DOHH2 (cell line): ENCODE data around the gene ABCD4.
A peak's percentile ranks its signal among the peaks of the same experiment; 100 is the strongest.

Experiments
- H3F3A ChIP-seq: fragments of 200-600 bp; sonication (generic), shearing (Covaris generic); 2 replicates; pipeline ENCODE4 v1.6.0; 2016; ENCODE audit warnings: antibody characterized with exemption, mild to moderate bottlenecking; ENCODE audit not compliant: control insufficient read depth, insufficient read depth
- H3K27ac ChIP-seq: fragments of 200-600 bp; sonication (generic); 2 replicates; pipeline ENCODE4 v1.5.1; 2014; ENCODE audit warnings: low read depth, mild to moderate bottlenecking, low read length, moderate library complexity
- H3K27me3 ChIP-seq: fragments of 200-600 bp; sonication (generic); 2 replicates; pipeline ENCODE4 v1.6.1; 2014; ENCODE audit warnings: mild to moderate bottlenecking, low read length, mixed read lengths; ENCODE audit not compliant: control insufficient read depth
- H3K36me3 ChIP-seq: fragments of 200-600 bp; sonication (generic); 2 replicates; pipeline ENCODE4 v1.6.1; 2014; ENCODE audit warnings: mild to moderate bottlenecking, low read length, moderate library complexity, mixed read lengths; ENCODE audit not compliant: control insufficient read depth
- H3K4me1 ChIP-seq: fragments of 200-600 bp; sonication (generic); 2 replicates; pipeline ENCODE4 v1.6.1; 2014; ENCODE audit warnings: mild to moderate bottlenecking, low read length, mixed read lengths; ENCODE audit not compliant: control insufficient read depth
- H3K4me2 ChIP-seq: fragments of 200-600 bp; sonication (generic); 2 replicates; pipeline ENCODE4 v1.6.0; 2014; ENCODE audit warnings: mild to moderate bottlenecking, low read length, moderate library complexity
- H3K4me3 ChIP-seq: fragments of 200-600 bp; sonication (generic); 2 replicates; pipeline ENCODE4 v1.5.1; 2014; ENCODE audit warnings: mild to moderate bottlenecking, low read length, mixed read lengths
- H3K79me2 ChIP-seq: fragments of 200-600 bp; sonication (generic); 2 replicates; pipeline ENCODE4 v1.6.1; 2014; ENCODE audit warnings: mild to moderate bottlenecking, low read length, mixed read lengths; ENCODE audit not compliant: control insufficient read depth
- H3K9me2 ChIP-seq: fragments of 200-600 bp; sonication (generic); replicated peaks from 2 replicates; pipeline ENCODE4 v1.6.1; 2014; ENCODE audit warnings: mild to moderate bottlenecking, low read length, mixed read lengths; ENCODE audit not compliant: control insufficient read depth
- H3K9me3 ChIP-seq: fragments of 200-600 bp; sonication (generic); 2 replicates; pipeline ENCODE4 v1.6.1; 2014; ENCODE audit warnings: antibody characterized with exemption, low read length, mixed read lengths; ENCODE audit not compliant: control insufficient read depth, insufficient read depth
- H4K20me1 ChIP-seq: fragments of 200-600 bp; sonication (generic); 2 replicates; pipeline ENCODE4 v1.6.0; 2014; ENCODE audit warnings: low read depth, mild to moderate bottlenecking, antibody characterized with exemption, low read length, moderate library complexity; ENCODE audit not compliant: control insufficient read depth, insufficient read depth
- EZH2phosphoT487 ChIP-seq: fragments of 200-600 bp; sonication (generic); IDR thresholded peaks from 2 replicates; pipeline ENCODE4 v1.6.1; 2017; ENCODE audit warnings: borderline replicate concordance, mild to moderate bottlenecking, antibody characterized with exemption, low read length, moderate library complexity, mixed read lengths
- TF ChIP-seq, protein P1 (sequence below): fragments of 200-600 bp; sonication (generic); IDR thresholded peaks from one replicate; pipeline ENCODE4 v1.5.1; 2014; ENCODE audit warnings: antibody characterized with exemption, mild to moderate bottlenecking, low read depth, low read length; ENCODE audit not compliant: poor library complexity, severe bottlenecking

Gene ABCD4

DNA sequence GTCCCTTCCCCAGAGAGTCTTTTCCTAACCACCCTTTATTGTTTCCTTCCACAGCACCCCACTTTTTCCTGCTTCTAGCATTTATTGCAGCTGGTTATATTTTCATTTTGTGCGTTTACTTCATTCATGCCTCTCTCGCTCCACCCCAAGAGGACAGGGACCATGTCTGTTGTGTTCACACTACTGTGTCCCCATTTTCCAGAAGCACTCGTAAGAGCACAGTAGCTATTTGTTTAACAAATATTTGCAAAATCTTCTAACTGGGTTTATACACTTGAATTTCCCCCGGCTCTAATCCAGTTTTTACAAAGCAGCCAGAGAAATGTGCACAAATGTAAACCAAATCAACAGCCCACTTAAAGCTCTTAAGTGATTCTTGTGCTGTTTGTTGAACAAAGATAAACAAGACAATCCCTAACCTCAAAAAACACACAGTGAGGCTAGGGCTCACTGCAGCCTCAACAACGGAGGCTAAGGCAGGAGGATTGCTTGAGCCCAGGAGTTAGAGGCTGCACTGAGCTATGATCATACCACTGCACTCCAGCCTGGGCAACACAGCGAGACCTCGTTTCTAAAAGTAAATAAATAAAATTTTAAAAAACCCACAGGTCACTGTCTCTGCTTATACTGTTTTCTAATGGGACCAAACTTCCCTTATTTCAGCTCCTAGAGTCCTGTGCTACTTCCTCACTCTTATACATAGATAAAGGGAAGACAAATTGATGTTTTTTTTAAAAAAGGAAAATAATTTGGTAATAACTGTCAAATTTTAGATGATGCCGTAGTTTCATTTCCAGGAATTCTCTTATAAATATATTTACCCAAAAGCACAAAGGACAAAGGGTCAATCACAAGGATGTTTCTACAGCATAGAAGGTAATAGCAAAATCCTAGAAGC, 6.6 kb upstream of the ABCD4 start:
- H3K4me3 ChIP-seq = no peak overlapping the region
- no peaks in the 10 kb centered on the region for H3K9me3 ChIP-seq
- no peaks in the 10 kb centered on the region for H3F3A ChIP-seq
- no peaks in the 10 kb centered on the region for H3K4me1 ChIP-seq
- H3K36me3 ChIP-seq = no peaks in the 10 kb centered on the region
- no peak for TF ChIP-seq EZH2phosphoT487
- peaks cover 3% of the 10 kb centered on the region; the same call in 1 of the 2 replicates for H3K27me3 ChIP-seq
- no peaks in the 10 kb centered on the region for H4K20me1 ChIP-seq
- no peaks in the 10 kb centered on the region for H3K79me2 ChIP-seq
- no peaks in the 10 kb centered on the region for H3K9me2 ChIP-seq
- H3K27ac ChIP-seq = no peak overlapping the region
- no peak overlapping the region for H3K4me2 ChIP-seq

DNA sequence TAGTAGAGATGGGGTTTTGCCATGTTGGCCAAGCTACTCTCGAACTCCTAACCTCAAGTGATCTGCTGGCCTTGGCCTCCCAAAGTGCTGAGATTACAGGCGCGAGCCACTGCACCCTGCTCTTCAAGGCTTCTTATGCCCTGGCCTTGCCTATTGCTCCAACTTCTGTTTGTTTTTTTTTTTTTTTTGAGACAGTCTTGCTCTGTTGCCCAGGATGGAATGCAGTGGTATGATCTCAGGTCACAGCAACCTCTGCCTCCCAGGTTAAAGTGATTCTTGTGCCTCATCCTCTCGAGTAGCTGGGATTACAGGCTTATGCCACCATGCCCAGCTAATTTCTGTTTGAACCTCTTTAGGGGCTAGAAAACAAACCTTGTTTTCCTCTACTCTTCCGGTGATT, 6.0 kb upstream of the ABCD4 start:
- no peak for TF ChIP-seq EZH2phosphoT487
- Histone ChIP-seq H3K79me2 (no peaks in the 10 kb centered on the region), H3K27me3 (peaks cover 3% of the 10 kb centered on the region; the same call in 1 of the 2 replicates), H4K20me1 (no peaks in the 10 kb centered on the region), H3K4me1 (peaks cover under 1% of the 10 kb centered on the region), H3K27ac (no peak overlapping the region), H3K4me3 (no peak overlapping the region), H3K9me2 (no peaks in the 10 kb centered on the region), H3K36me3 (no peaks in the 10 kb centered on the region), H3K9me3 (no peaks in the 10 kb centered on the region), H3F3A (no peaks in the 10 kb centered on the region), H3K4me2 (no peak overlapping the region)

DNA sequence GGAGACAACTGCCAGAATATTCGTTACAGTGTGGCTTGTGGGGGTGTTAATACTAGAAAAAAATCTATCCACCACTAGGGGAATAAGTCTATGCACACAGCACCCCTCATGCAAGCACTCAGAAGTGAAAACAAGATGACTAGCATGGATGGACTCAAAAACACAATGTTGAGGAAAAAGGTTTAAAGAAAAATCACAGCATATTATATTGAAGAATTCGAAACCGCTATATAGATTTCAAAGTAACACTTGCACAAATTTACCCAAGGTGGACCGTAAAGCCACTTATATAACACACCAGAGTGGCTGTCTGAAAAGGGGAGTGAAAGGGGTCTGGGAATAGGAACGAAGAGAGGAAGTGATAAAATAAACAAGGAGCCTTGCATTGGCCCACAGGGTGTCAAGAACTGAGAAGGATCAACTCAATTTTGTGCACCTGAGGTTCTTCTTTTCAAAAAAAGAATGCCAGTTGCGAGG, 544 bp downstream of the ABCD4 start:
- peaks cover 20% of the 10 kb centered on the region for H3K4me1 ChIP-seq
- H3K27me3 ChIP-seq = no peaks in the 10 kb centered on the region
- H3K4me3 ChIP-seq = peak overlapping the region; percentile 87
- peaks cover 3% of the 10 kb centered on the region for H3F3A ChIP-seq
- H3K36me3 ChIP-seq = peaks cover 28% of the 10 kb centered on the region
- peak overlapping the region; percentile 62 for H3K27ac ChIP-seq
- TF ChIP-seq, protein P1, sequence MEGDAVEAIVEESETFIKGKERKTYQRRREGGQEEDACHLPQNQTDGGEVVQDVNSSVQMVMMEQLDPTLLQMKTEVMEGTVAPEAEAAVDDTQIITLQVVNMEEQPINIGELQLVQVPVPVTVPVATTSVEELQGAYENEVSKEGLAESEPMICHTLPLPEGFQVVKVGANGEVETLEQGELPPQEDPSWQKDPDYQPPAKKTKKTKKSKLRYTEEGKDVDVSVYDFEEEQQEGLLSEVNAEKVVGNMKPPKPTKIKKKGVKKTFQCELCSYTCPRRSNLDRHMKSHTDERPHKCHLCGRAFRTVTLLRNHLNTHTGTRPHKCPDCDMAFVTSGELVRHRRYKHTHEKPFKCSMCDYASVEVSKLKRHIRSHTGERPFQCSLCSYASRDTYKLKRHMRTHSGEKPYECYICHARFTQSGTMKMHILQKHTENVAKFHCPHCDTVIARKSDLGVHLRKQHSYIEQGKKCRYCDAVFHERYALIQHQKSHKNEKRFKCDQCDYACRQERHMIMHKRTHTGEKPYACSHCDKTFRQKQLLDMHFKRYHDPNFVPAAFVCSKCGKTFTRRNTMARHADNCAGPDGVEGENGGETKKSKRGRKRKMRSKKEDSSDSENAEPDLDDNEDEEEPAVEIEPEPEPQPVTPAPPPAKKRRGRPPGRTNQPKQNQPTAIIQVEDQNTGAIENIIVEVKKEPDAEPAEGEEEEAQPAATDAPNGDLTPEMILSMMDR = peak; percentile 59
- TF ChIP-seq EZH2phosphoT487 = no peak
- no peaks in the 10 kb centered on the region for H4K20me1 ChIP-seq
- H3K9me3 ChIP-seq = no peaks in the 10 kb centered on the region
- H3K79me2 ChIP-seq = peaks cover 39% of the 10 kb centered on the region
- H3K9me2 ChIP-seq = no peaks in the 10 kb centered on the region
- H3K4me2 ChIP-seq = peak overlapping the region; percentile 65

DNA sequence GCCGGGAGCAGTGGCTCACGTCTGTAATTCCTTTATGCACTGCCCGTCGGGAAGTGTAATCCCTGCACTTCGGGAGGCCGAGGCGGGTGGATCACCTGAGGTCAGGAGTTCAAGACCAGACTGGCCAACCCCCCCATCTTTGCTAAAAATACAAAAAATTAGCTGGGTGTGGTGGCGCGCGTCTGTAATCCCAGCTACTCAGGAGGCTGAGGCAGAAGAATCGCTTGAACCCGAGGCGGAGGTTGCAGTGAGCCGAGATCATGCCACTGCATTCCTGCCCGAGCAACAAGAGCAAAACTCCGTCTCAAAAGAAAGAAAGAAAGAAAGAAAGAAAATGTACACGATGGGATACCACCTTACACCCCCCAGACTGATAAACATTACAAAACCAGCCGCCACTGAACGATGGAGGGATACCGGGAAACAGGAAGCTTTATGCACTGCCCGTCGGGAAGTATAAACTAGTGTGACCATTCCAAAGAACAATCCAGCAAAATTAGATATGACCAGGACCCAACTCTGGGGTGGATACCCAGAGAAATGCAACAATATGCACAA, 1.1 kb downstream of the ABCD4 start:
- peak overlapping the region; percentile 62; the same call in 1 of the 2 replicates for H3K27ac ChIP-seq
- H3K4me3 ChIP-seq = peak overlapping the region; percentile 87
- peaks cover 39% of the 10 kb centered on the region for H3K79me2 ChIP-seq
- H3K27me3 ChIP-seq = no peaks in the 10 kb centered on the region
- H3K36me3 ChIP-seq = peaks cover 32% of the 10 kb centered on the region
- H3K9me3 ChIP-seq = no peaks in the 10 kb centered on the region
- peaks cover 3% of the 10 kb centered on the region for H3F3A ChIP-seq
- H3K4me2 ChIP-seq = peak overlapping the region; percentile 65
- H4K20me1 ChIP-seq = no peaks in the 10 kb centered on the region
- peaks cover 20% of the 10 kb centered on the region for H3K4me1 ChIP-seq
- TF ChIP-seq, protein P1 = no peak
- no peak for TF ChIP-seq EZH2phosphoT487
- H3K9me2 ChIP-seq = no peaks in the 10 kb centered on the region
